IMR-90 (cell line): ENCODE measurements around the gene ADGRL3. TPM values are rescaled to one million over a fixed set of nuclear protein-coding genes. Genes with fewer than 3 reads are reported as not detected.
"Not testable (repeated sequence)": the region's sequence is repeated elsewhere in the genome, so short reads cannot be mapped to it uniquely, and the experiment has no call there.

ENCODE experiments used
- ATAC-seq: fragments of 200-7000 bp; cut with Tn5 transposase; 2 replicates; pipeline ENCODE4 v1.9.1; 2020; ENCODE audit warnings: low read depth, mild to moderate bottlenecking, moderate library complexity
- BruUV-seq: library from RNA; stranded (reverse); fragments of 400-500 nt; replicated peaks from 2 replicates; lab custom pipeline; 2021; lab: Mats Ljungman, UMichigan
- CTCF ChIA-PET: fragments of 300-600 bp; formaldehyde crosslinking; extraction: SDS; loops from one replicate; lab custom pipeline; 2021; ENCODE audit warnings: antibody characterized with exemption; lab: Yijun Ruan, JAX
- POLR2A ChIA-PET: fragments of 300-600 bp; sonication (Branson Sonifier 250); formaldehyde crosslinking; loops from one replicate; lab custom pipeline; 2022; ENCODE audit warnings: antibody characterized with exemption; ENCODE audit not compliant: unreplicated experiment; lab: Charles Lee
- DNase-seq: peaks from one replicate; pipeline ENCODE4 v3.0.0; 2013
- H2AFZ ChIP-seq: replicated peaks from 2 replicates; pipeline ENCODE3; 2013; ENCODE audit warnings: low read length, mild to moderate bottlenecking; ENCODE audit not compliant: poor library complexity
- H2AK5ac ChIP-seq: 2 replicates; pipeline ENCODE4 v1.6.1; 2013; ENCODE audit warnings: low read depth, low read length, inconsistent platforms
- H2AK9ac ChIP-seq: replicated peaks from 2 replicates; pipeline ENCODE3; 2013; ENCODE audit warnings: mild to moderate bottlenecking, low read depth, low read length, moderate library complexity; ENCODE audit not compliant: poor library complexity
- H2BK120ac ChIP-seq: 2 replicates; pipeline ENCODE4 v1.6.1; 2013; ENCODE audit warnings: low read depth, low read length, inconsistent platforms
- H2BK15ac ChIP-seq: 3 replicates; pipeline ENCODE4 v1.6.1; 2013; ENCODE audit warnings: low read depth, low read length, inconsistent platforms
- H2BK20ac ChIP-seq: 2 replicates; pipeline ENCODE4 v1.6.1; 2013; ENCODE audit warnings: low read depth, mild to moderate bottlenecking, inconsistent platforms, low read length, moderate library complexity
- H2BK5ac ChIP-seq: 2 replicates; pipeline ENCODE4 v1.6.1; 2013; ENCODE audit warnings: mild to moderate bottlenecking, low read depth, low read length, inconsistent platforms; ENCODE audit not compliant: poor library complexity, severe bottlenecking
- H3K14ac ChIP-seq: replicated peaks from 2 replicates; pipeline ENCODE4 v1.6.1; 2013; ENCODE audit warnings: low read depth, low read length, inconsistent platforms
- H3K18ac ChIP-seq: 2 replicates; pipeline ENCODE4 v1.6.1; 2013; ENCODE audit warnings: low read depth, low read length, control low read depth
- H3K23ac ChIP-seq: 2 replicates; pipeline ENCODE4 v1.6.1; 2013; ENCODE audit warnings: low read depth, low read length, inconsistent platforms
- H3K27ac ChIP-seq: 2 replicates; pipeline ENCODE4 v1.5.1; 2013; ENCODE audit warnings: mild to moderate bottlenecking, control low read depth, low read length; ENCODE audit not compliant: insufficient read depth
- H3K27me3 ChIP-seq: 2 replicates; pipeline ENCODE4 v1.6.1; 2013; ENCODE audit warnings: low read length; ENCODE audit not compliant: control insufficient read depth, insufficient read depth
- H3K36me3 ChIP-seq: 2 replicates; pipeline ENCODE4 v1.6.1; 2013; ENCODE audit warnings: low read length, mixed read lengths; ENCODE audit not compliant: control insufficient read depth, insufficient read depth
- H3K4ac ChIP-seq: 2 replicates; pipeline ENCODE4 v1.6.1; 2013; ENCODE audit warnings: low read depth, low read length, inconsistent platforms
- H3K4me1 ChIP-seq: 2 replicates; pipeline ENCODE4 v1.6.1; 2013; ENCODE audit warnings: low read length, mixed read lengths; ENCODE audit not compliant: control insufficient read depth, insufficient read depth
- H3K4me2 ChIP-seq: 2 replicates; pipeline ENCODE4 v1.6.1; 2013; ENCODE audit warnings: low read depth, mild to moderate bottlenecking, control low read depth, low read length, moderate library complexity
- H3K4me3 ChIP-seq: 2 replicates; pipeline ENCODE4 v1.5.1; 2013; ENCODE audit warnings: low read depth, mild to moderate bottlenecking, control low read depth, low read length, moderate library complexity; ENCODE audit not compliant: insufficient read depth
- H3K56ac ChIP-seq: 2 replicates; pipeline ENCODE4 v1.6.1; 2013; ENCODE audit warnings: low read length, inconsistent platforms; ENCODE audit not compliant: insufficient read depth; ENCODE audit errors: extremely low read depth
- H3K79me1 ChIP-seq, 2 experiments: 2 replicates each; pipeline ENCODE4 v1.6.1; 2013; ENCODE audit warnings: low read length in 2 of 2, inconsistent platforms in 1 of 2, low read depth in 1 of 2
- H3K9ac ChIP-seq: 2 replicates; pipeline ENCODE4 v1.6.1; 2013; ENCODE audit warnings: low read depth, low read length, control low read depth
- H3K9me1 ChIP-seq: 2 replicates; pipeline ENCODE4 v1.6.1; 2013; ENCODE audit warnings: low read length, inconsistent platforms; ENCODE audit not compliant: insufficient read depth
- H3K9me3 ChIP-seq: 2 replicates; pipeline ENCODE4 v1.6.1; 2013; ENCODE audit warnings: low read length; ENCODE audit not compliant: control insufficient read depth, insufficient read depth
- H4K20me1 ChIP-seq: 2 replicates; pipeline ENCODE4 v1.6.1; 2013; ENCODE audit warnings: low read length, inconsistent platforms; ENCODE audit not compliant: insufficient read depth
- H4K5ac ChIP-seq: 2 replicates; pipeline ENCODE4 v1.6.1; 2013; ENCODE audit warnings: mild to moderate bottlenecking, low read depth, low read length, control low read depth
- H4K8ac ChIP-seq, 2 experiments: 2 replicates each; pipeline ENCODE4 v1.6.1; 2013; ENCODE audit warnings: low read depth in 2 of 2, low read length in 2 of 2, control low read depth in 1 of 2, inconsistent platforms in 1 of 2
- H4K91ac ChIP-seq: 2 replicates; pipeline ENCODE4 v1.6.1; 2013; ENCODE audit warnings: low read depth, low read length, inconsistent platforms; ENCODE audit not compliant: insufficient read depth
- WGBS, 2 experiments: methylation state at CpG; one replicate each; pipeline versions ENCODE4 v1.1.5 to v1.1.7; 2013; ENCODE audit warnings: missing lambda C conversion rate in 2 of 2; ENCODE audit not compliant: insufficient read length in 1 of 2; ENCODE audit errors: extremely low coverage in 2 of 2; 5-methylcytosine and 5-hydroxymethylcytosine counted together
- dilution Hi-C: fragments of 300-500 bp; cut with HindIII; formaldehyde crosslinking; loops from one replicate; pipeline ENCODE4 v1.14.3; 2018; ENCODE audit warnings: low sequenced_read_pairs; ENCODE audit not compliant: unreplicated experiment
- in situ Hi-C: fragments of 300-500 bp; cut with MboI; formaldehyde crosslinking; loops from 3 replicates; pipeline ENCODE4 v1.14.3; 2019; ENCODE audit warnings: low sequenced_read_pairs, inconsistent platforms, mixed read lengths
- intact Hi-C: fragments of 100-400 bp; cut with micrococcal nuclease; formaldehyde crosslinking; loops from 2 replicates; pipeline ENCODE4 v1.10.0; 2022
- polyA plus RNA-seq, 3 experiments: library from polyadenylated mRNA; depleted of rRNA; stranded (reverse); fragments of >200 nt; gene quantifications; 2 replicates each; pipeline ENCODE4 v1.2.3, GENCODE V29; 2012; ENCODE audit warnings: low replicate concordance in 1 of 3
- total RNA-seq: library from RNA; depleted of rRNA; stranded (reverse); fragments of >200 nt; gene quantifications from 2 replicates; pipeline ENCODE4 v1.2.3, GENCODE V29; 2012

The ADGRL3 gene
- total and polyA plus RNA-seq, 2 of the 4 experiments (the other 2 are of a cell fraction) = 0.46 to 2.5 TPM

- H2AFZ ChIP-seq, H4K5ac ChIP-seq, H3K23ac ChIP-seq, H3K4me1 ChIP-seq, H2BK15ac ChIP-seq, CTCF ChIA-PET, H3K27ac ChIP-seq, H3K79me1 ChIP-seq, H3K9me3 ChIP-seq, H3K4ac ChIP-seq, H3K9ac ChIP-seq, H3K14ac ChIP-seq, H3K36me3 ChIP-seq, H2BK5ac ChIP-seq, H2BK20ac ChIP-seq, intact Hi-C loops, H4K8ac ChIP-seq, DNase-seq, H3K27me3 ChIP-seq, H2AK9ac ChIP-seq, H2BK120ac ChIP-seq, dilution Hi-C loops, H3K18ac ChIP-seq, POLR2A ChIA-PET, H3K56ac ChIP-seq, BruUV-seq, in situ Hi-C loops, H2AK5ac ChIP-seq, ATAC-seq, H4K20me1 ChIP-seq, H4K91ac ChIP-seq, H3K4me3 ChIP-seq, H3K4me2 ChIP-seq, H3K9me1 ChIP-seq: not testable (repeated sequence)
- no CpG with 5 or more reads among the region's 1 CpG for WGBS, 2 experiments
These were observed 558.5 kb downstream of the ADGRL3 start for GRCh38 chr4:61758596-61758995.

- WGBS, 2 experiments = no CpG with 5 or more reads among the region's 7 CpGs
- H4K20me1 ChIP-seq, H2BK20ac ChIP-seq, DNase-seq, H4K5ac ChIP-seq, H3K14ac ChIP-seq, H2AFZ ChIP-seq, H3K4ac ChIP-seq, H3K4me1 ChIP-seq, H3K27me3 ChIP-seq, H2BK5ac ChIP-seq, H3K9me3 ChIP-seq, H3K23ac ChIP-seq, H3K18ac ChIP-seq, H3K9me1 ChIP-seq, ATAC-seq, dilution Hi-C loops, intact Hi-C loops, H3K36me3 ChIP-seq, H3K56ac ChIP-seq, H3K9ac ChIP-seq, H2AK9ac ChIP-seq, H2AK5ac ChIP-seq, H4K91ac ChIP-seq, H4K8ac ChIP-seq, BruUV-seq, H2BK120ac ChIP-seq, H3K4me3 ChIP-seq, H2BK15ac ChIP-seq, in situ Hi-C loops, H3K27ac ChIP-seq, POLR2A ChIA-PET, H3K4me2 ChIP-seq, H3K79me1 ChIP-seq, CTCF ChIA-PET: not testable (repeated sequence)
These were observed 559.1 kb downstream of the ADGRL3 start for GRCh38 chr4:61759245-61759644.
